WERI-Rb-1 (cell line): ENCODE measurements around the gene NUP214.

Source experiments
- DNase-seq: peaks from one replicate; pipeline ENCODE4 v3.0.0-alpha.2; 2020
- H3K27ac ChIP-seq: fragments of 250-450 bp; sonication (Bioruptor Pico); 2 replicates; pipeline ENCODE4 v1.5.1; 2020; ENCODE audit warnings: mild to moderate bottlenecking, moderate library complexity
- H3K27me3 ChIP-seq: fragments of 250-450 bp; sonication (Bioruptor Pico); 2 replicates; pipeline ENCODE4 v1.5.1; 2021; ENCODE audit warnings: mild to moderate bottlenecking, low read depth, moderate library complexity; ENCODE audit not compliant: insufficient read depth, severe bottlenecking
- H3K36me3 ChIP-seq: fragments of 250-450 bp; sonication (Bioruptor Pico); 2 replicates; pipeline ENCODE4 v1.5.1; 2020; ENCODE audit warnings: mild to moderate bottlenecking, moderate library complexity
- H3K4me3 ChIP-seq: 2 replicates; pipeline ENCODE4 v1.5.1; 2011; ENCODE audit warnings: low read depth, mild to moderate bottlenecking, control low read depth, low read length
- H3K9me3 ChIP-seq: fragments of 250-450 bp; sonication (Bioruptor Pico); 2 replicates; pipeline ENCODE4 v1.5.1; 2021; ENCODE audit warnings: mild to moderate bottlenecking, moderate library complexity; ENCODE audit not compliant: severe bottlenecking
- TF ChIP-seq, protein P1 (sequence below): IDR thresholded peaks from 2 replicates; pipeline ENCODE4 v1.5.1; 2011; ENCODE audit warnings: low read depth, mild to moderate bottlenecking, control low read depth, inconsistent platforms, low read length

NUP214 gene

DNA sequence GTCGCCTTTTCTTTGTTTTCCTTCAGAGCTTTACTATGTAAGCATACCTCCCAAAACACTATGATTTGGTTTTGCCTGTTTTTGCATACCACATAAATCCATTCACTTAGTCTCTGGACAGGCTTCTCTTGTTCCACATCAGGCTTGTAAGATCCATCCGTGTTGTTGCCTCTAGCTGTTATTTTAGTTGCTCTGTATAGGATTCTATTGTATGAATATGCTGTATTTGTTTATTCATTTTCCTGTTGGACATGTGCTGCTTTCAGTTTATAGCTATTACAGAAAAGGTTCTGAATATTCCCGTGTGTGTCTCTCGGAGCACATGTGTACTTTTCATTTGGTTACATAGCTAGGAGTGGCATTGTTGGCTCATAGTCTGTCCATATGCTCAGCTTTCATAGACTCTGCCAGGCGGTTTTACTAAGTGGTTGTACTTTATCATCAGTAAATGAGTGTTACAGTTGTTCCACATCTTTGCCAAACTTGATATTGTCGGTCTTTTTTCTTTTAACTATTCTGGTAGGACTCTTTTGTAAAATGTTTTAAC is 41.8 kb downstream of the NUP214 start:
- H3K27me3 ChIP-seq: no peaks in the 10 kb centered on the region
- TF ChIP-seq, protein P1, sequence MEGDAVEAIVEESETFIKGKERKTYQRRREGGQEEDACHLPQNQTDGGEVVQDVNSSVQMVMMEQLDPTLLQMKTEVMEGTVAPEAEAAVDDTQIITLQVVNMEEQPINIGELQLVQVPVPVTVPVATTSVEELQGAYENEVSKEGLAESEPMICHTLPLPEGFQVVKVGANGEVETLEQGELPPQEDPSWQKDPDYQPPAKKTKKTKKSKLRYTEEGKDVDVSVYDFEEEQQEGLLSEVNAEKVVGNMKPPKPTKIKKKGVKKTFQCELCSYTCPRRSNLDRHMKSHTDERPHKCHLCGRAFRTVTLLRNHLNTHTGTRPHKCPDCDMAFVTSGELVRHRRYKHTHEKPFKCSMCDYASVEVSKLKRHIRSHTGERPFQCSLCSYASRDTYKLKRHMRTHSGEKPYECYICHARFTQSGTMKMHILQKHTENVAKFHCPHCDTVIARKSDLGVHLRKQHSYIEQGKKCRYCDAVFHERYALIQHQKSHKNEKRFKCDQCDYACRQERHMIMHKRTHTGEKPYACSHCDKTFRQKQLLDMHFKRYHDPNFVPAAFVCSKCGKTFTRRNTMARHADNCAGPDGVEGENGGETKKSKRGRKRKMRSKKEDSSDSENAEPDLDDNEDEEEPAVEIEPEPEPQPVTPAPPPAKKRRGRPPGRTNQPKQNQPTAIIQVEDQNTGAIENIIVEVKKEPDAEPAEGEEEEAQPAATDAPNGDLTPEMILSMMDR: no peak
- H3K27ac ChIP-seq: no peak overlapping the region
- peaks cover 55% of the 10 kb centered on the region for H3K36me3 ChIP-seq
- no peak overlapping the region for H3K4me3 ChIP-seq
- no peaks in the 10 kb centered on the region for H3K9me3 ChIP-seq
- DNase-seq: no peak

DNA sequence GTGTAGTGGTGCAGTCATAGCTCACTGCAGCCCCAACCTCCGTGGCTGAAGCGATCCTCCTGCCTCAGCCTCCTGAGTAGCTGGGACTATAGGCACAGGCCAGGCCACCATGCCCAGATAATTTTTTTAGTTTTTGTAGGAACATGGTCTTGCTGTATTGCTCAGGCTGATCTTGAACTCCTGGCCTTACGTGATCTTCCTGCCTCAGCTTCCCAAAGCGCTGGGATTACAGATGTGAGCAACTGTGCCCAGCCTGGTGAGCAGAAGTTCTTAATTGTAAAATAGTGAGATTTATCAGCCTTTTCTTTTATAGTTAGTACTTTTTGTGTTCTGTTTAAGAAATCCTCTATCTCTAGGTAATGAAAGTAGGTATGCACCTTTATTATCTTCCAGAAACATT is 42.5 kb downstream of the NUP214 start:
- H3K9me3 ChIP-seq: no peaks in the 10 kb centered on the region
- H3K4me3 ChIP-seq: no peak overlapping the region
- no peak for DNase-seq
- TF ChIP-seq, protein P1: no peak
- H3K27me3 ChIP-seq: no peaks in the 10 kb centered on the region
- H3K36me3 ChIP-seq: peaks cover 48% of the 10 kb centered on the region
- H3K27ac ChIP-seq: no peak overlapping the region

DNA sequence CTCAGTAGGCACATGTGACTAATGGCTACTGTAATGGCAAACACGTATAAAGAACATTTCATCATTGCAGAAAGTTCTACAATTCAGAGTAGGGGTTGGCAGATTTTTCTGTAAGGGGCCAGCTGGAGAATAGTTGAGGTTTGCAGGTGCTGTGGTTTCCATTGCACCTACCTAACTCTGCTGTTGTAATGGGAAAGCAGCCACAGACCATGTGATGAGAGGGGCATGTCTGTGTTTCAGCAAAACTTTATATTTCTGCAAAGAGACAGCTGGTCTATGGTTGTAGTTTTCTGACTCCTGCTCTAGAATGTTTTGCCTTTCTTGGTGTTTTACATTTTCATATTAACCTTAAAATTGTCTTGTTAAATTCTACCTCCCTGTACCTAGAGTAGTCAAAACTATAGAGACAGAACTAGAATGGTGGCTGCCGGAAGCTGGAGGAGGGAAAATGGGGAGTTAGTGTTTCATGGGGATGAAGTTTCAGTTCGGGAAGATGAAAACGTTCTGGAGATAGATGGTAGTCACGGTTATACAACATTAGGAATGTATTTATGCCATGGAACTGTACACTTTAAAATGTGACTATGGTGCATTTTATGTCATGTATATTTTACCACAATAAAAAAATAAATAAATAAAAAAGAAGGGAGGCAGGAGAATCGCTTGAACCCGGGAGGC is 44.3 kb downstream of the NUP214 start:
- Histone ChIP-seq H3K9me3 (no peaks in the 10 kb centered on the region), H3K27ac (no peak overlapping the region), H3K4me3 (no peak overlapping the region), H3K36me3 (peaks cover 42% of the 10 kb centered on the region), H3K27me3 (no peaks in the 10 kb centered on the region)
- DNase-seq: no peak
- TF ChIP-seq, protein P1: no peak

DNA sequence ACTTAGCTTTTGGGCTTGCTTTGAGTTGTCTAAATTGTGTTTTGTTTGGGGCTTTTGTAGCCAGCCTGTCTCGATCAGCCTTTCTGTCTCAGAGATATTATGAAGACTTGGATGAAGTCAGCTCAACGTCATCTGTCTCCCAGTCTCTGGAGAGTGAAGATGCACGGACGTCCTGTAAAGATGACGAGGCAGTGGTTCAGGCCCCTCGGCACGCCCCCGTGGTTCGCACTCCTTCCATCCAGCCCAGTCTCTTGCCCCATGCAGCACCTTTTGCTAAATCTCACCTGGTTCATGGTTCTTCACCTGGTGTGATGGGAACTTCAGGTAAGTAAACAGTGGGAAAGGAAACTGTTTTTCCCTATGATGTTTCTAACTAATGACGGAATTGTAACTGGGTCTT is 48.6 kb downstream of the NUP214 start:
- DNase-seq: no peak
- no peak overlapping the region for H3K4me3 ChIP-seq
- no peak overlapping the region for H3K27ac ChIP-seq
- no peaks in the 10 kb centered on the region for H3K9me3 ChIP-seq
- H3K27me3 ChIP-seq: no peaks in the 10 kb centered on the region
- H3K36me3 ChIP-seq: peaks cover 57% of the 10 kb centered on the region
- TF ChIP-seq, protein P1: no peak

DNA sequence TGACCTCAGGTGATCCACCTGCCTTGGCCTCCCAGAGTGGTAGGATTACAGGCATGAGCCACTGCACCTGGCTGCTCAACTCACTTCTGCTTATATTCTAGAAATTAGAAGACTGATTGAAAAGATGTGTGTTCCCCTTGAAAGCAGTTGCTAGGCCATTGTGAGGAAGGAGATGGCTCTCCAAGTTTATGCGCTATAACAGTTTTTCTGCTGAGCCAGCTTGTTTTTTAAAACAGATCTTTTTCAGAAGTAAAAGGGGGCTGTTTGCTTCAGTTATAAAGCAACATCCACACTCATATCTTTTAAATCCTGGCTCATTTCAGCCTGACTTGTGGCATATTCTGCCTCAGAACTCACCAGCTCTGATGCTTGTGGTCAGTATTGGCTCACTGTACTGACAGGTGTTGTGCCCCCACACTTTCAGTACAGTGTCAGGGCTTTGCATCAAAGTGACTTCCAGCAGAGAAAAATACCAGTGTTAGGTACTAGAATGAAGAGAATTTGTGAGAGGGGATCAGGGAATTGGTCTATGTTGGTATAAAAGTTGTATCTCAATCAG is 49.4 kb downstream of the NUP214 start:
- Histone ChIP-seq H3K9me3 (no peaks in the 10 kb centered on the region), H3K27ac (no peak overlapping the region), H3K4me3 (no peak overlapping the region), H3K36me3 (peaks cover 65% of the 10 kb centered on the region), H3K27me3 (no peaks in the 10 kb centered on the region)
- DNase-seq: no peak
- TF ChIP-seq, protein P1: no peak
